Transverse colon (tissue), 3 donors: ENCODE results near the gene OR5K4.

Source experiments
- CTCF ChIP-seq, 5 experiments: fragments of 200-600 bp in 3 of 5; fragments of 450-650 bp in 2 of 5; sonication (generic) in 3 of 5; IDR thresholded peaks; 1 replicate in 2 of 5; 2 replicates in 3 of 5; pipeline ENCODE4 v1.5.1; 2016 to 2017; ENCODE audit warnings: antibody characterized with exemption in 5 of 5, inconsistent platforms in 3 of 5, mild to moderate bottlenecking in 2 of 5, moderate library complexity in 1 of 5
- POLR2A ChIP-seq: fragments of 450-650 bp; IDR thresholded peaks from one replicate; pipeline ENCODE4 v1.6.1; 2016; ENCODE audit warnings: antibody characterized with exemption, mild to moderate bottlenecking, moderate library complexity

- TF ChIP-seq CTCF (IDR thresholded peaks at IDR 0.05) (no peak), POLR2A (no peak)
These were observed 31.6 kb upstream of the OR5K4 start for GRCh38 chr3:98322101-98322500.
